Peyer's patch (tissue), 4 donors: ENCODE results near the gene RAB28. TPM values are rescaled to one million over a fixed set of nuclear protein-coding genes. Genes with fewer than 3 reads are reported as not detected.

Source experiments
- DNase-seq, 3 donors: peaks; one replicate each; pipeline ENCODE4 v3.0.0-alpha.2; 2017 to 2019
- H3K27ac ChIP-seq, 4 donors: fragments of 200-600 bp; sonication (generic); one replicate each; pipeline ENCODE4 v1.5.1; 2016 to 2019
- H3K27me3 ChIP-seq, 2 donors: fragments of 200-600 bp; sonication (generic); one replicate each; pipeline ENCODE4 v1.5.1; 2019
- H3K36me3 ChIP-seq, 3 donors: fragments of 200-600 bp; sonication (generic); one replicate each; pipeline ENCODE4 v1.5.1; 2016 to 2019
- H3K4me1 ChIP-seq, 4 donors: fragments of 200-600 bp; sonication (generic); one replicate each; pipeline ENCODE4 v1.5.1; 2016 to 2019
- H3K4me3 ChIP-seq, 4 donors: fragments of 200-600 bp; sonication (generic); 1 replicate in 3 of 4; 2 replicates in 1 of 4; pipeline ENCODE4 v1.5.1; 2016 to 2019; ENCODE audit warnings: mild to moderate bottlenecking in 1 of 4
- H3K9me3 ChIP-seq, 4 donors: fragments of 200-600 bp; sonication (generic); one replicate each; pipeline ENCODE4 v1.5.1; 2016 to 2019; ENCODE audit warnings: mild to moderate bottlenecking in 1 of 4
- CTCF ChIP-seq, 6 experiments: fragments of 450-650 bp in 4 of 6; fragments of 200-600 bp in 2 of 6; sonication (generic) in 1 of 6; IDR thresholded peaks; one replicate each; pipeline ENCODE4 v1.5.1; 2017 to 2019; ENCODE audit warnings: antibody characterized with exemption in 6 of 6, mild to moderate bottlenecking in 3 of 6, moderate library complexity in 1 of 6
- POLR2A ChIP-seq, 2 donors: fragments of 450-650 bp; IDR thresholded peaks; one replicate each; pipeline ENCODE4 v1.5.1; 2017; ENCODE audit warnings: antibody characterized with exemption in 2 of 2, mild to moderate bottlenecking in 2 of 2, moderate library complexity in 2 of 2
- total RNA-seq, 4 donors: library from RNA; depleted of rRNA; stranded (reverse); fragments of >200 nt; gene quantifications; one replicate each; pipeline ENCODE4 v1.1.0, GENCODE V29; 2016

RAB28 gene
- total RNA-seq, 4 donors from 2014 or later, result 11.2 to 24.8 (median 12.4) TPM

- peaks cover 0 to 2% of the 10 kb centered on the region in 2 donors for H3K27me3 ChIP-seq
- no peaks in the 10 kb centered on the region for H3K9me3 ChIP-seq
- H3K4me3 ChIP-seq, result no peak overlapping the region
- no peak for TF ChIP-seq CTCF (IDR thresholded peaks at IDR 0.05)
- no peak for TF ChIP-seq POLR2A (IDR thresholded peaks at IDR 0.05)
- H3K4me1 ChIP-seq, result no peaks in the 10 kb centered on the region
- H3K36me3 ChIP-seq, result no peaks in the 10 kb centered on the region
- no peak overlapping the region for H3K27ac ChIP-seq
- DNase-seq, result no peak
These were observed 31.1 kb upstream of the RAB28 start for GRCh38 chr4:13515268-13515667.

GRCh38 chr4:13514722-13515121 lies 30.6 kb upstream of the RAB28 start:
- no peaks in the 10 kb centered on the region for H3K27me3 ChIP-seq
- no peaks in the 10 kb centered on the region for H3K4me1 ChIP-seq
- H3K4me3 ChIP-seq, result no peak overlapping the region
- H3K9me3 ChIP-seq, result no peaks in the 10 kb centered on the region
- no peaks in the 10 kb centered on the region for H3K36me3 ChIP-seq
- H3K27ac ChIP-seq, result no peak overlapping the region
- DNase-seq, result no peak
- TF ChIP-seq POLR2A (IDR thresholded peaks at IDR 0.05) (no peak), CTCF (IDR thresholded peaks at IDR 0.05) (no peak)

- Histone ChIP-seq H3K36me3 (no peaks in the 10 kb centered on the region), H3K27ac (no peak overlapping the region), H3K9me3 (no peaks in the 10 kb centered on the region), H3K4me3 (no peak overlapping the region), H3K27me3 (no peaks in the 10 kb centered on the region), H3K4me1 (no peaks in the 10 kb centered on the region)
- TF ChIP-seq CTCF (IDR thresholded peaks at IDR 0.05) (no peak), POLR2A (IDR thresholded peaks at IDR 0.05) (no peak)
- DNase-seq, result no peak
These were observed 27.0 kb upstream of the RAB28 start for GRCh38 chr4:13511101-13511500.

GRCh38 chr4:13509442-13509841 lies 25.3 kb upstream of the RAB28 start:
- no peaks in the 10 kb centered on the region for H3K36me3 ChIP-seq
- DNase-seq, result no peak
- TF ChIP-seq CTCF (IDR thresholded peaks at IDR 0.05) (no peak), POLR2A (IDR thresholded peaks at IDR 0.05) (no peak)
- H3K27me3 ChIP-seq, result no peaks in the 10 kb centered on the region
- H3K4me1 ChIP-seq, result no peaks in the 10 kb centered on the region
- H3K9me3 ChIP-seq, result no peaks in the 10 kb centered on the region
- no peak overlapping the region for H3K4me3 ChIP-seq
- no peak overlapping the region for H3K27ac ChIP-seq

- Histone ChIP-seq H3K36me3 (no peaks in the 10 kb centered on the region), H3K4me3 (no peak overlapping the region), H3K27ac (no peak overlapping the region), H3K4me1 (no peaks in the 10 kb centered on the region), H3K27me3 (no peaks in the 10 kb centered on the region), H3K9me3 (no peaks in the 10 kb centered on the region)
- TF ChIP-seq CTCF (IDR thresholded peaks at IDR 0.05) (no peak), POLR2A (IDR thresholded peaks at IDR 0.05) (no peak)
- DNase-seq, result no peak
These were observed 20.2 kb upstream of the RAB28 start for GRCh38 chr4:13504374-13504773.

- Histone ChIP-seq H3K36me3 (no peaks in the 10 kb centered on the region), H3K27me3 (no peaks in the 10 kb centered on the region), H3K27ac (no peak overlapping the region), H3K4me3 (no peak overlapping the region), H3K9me3 (no peaks in the 10 kb centered on the region), H3K4me1 (no peaks in the 10 kb centered on the region)
- no peak for DNase-seq
- TF ChIP-seq POLR2A (IDR thresholded peaks at IDR 0.05) (no peak), CTCF (IDR thresholded peaks at IDR 0.05) (no peak)
These were observed 14.3 kb upstream of the RAB28 start for GRCh38 chr4:13498469-13498868.
